Spleen (tissue), 3 donors: ENCODE data around the gene SRD5A1.

Experiments
- POLR2A ChIP-seq, 3 donors: fragments of 450-650 bp; IDR thresholded peaks; one replicate each; pipeline ENCODE4 v1.5.1; 2017; ENCODE audit warnings: antibody characterized with exemption in 3 of 3, mild to moderate bottlenecking in 1 of 3
- POLR2AphosphoS5 ChIP-seq, 3 donors: sonication (generic); formaldehyde crosslinking; IDR thresholded peaks; one replicate each; pipeline ENCODE4 v1.5.1; 2017; ENCODE audit warnings: antibody characterized with exemption in 3 of 3

DNA sequence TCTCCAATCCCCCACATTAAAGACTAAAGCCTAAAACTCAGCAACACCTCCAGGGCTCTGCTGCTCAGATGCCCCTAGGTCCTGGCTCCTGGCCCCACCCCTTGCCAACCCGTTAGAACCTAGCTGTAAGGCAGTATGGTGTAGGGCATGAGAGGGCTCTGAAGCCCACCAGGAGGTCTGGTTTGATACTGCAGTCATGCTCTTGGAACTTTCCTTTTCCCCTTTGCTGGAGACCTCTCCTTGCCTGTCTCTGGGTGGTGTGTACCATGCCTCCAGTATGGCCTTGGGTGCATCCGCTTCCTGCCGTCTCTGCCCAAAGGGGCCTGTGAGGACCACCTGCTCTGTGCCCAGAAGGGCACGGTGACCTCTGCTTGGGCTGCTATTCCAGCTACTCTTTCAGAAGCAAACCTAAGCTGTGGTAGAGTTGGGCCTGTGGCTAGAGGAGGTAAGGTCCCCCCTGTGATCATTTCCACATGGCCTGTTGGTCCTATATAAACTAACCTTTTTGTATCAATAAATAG lies 83.4 kb downstream of the SRD5A1 start:
- TF ChIP-seq POLR2AphosphoS5 (IDR thresholded peaks at IDR 0.05): no peak
- no peak for TF ChIP-seq POLR2A (IDR thresholded peaks at IDR 0.05)
